Right cardiac atrium (tissue), 5 donors: ENCODE data around the gene ASCL5. TPM values are rescaled to one million over a fixed set of nuclear protein-coding genes. Genes with fewer than 3 reads are reported as not detected.

Source experiments
- ATAC-seq, 2 donors: fragments of 200-7000 bp; cut with Tn5 transposase; one replicate each; pipeline versions ENCODE4 v1.8.0 to v1.9.1; 2020; ENCODE audit warnings: moderate library complexity in 2 of 2, mild to moderate bottlenecking in 1 of 2
- DNase-seq, 3 donors: peaks; one replicate each; pipeline ENCODE4 v3.0.0-alpha.2; 2020
- H3K27ac ChIP-seq: one replicate; pipeline ENCODE4 v1.5.1; 2013; ENCODE audit warnings: mild to moderate bottlenecking, low read length, control low read depth, moderate library complexity
- H3K27me3 ChIP-seq: one replicate; pipeline ENCODE4 v1.6.1; 2013; ENCODE audit not compliant: control insufficient read depth, insufficient read depth
- H3K4me1 ChIP-seq: one replicate; pipeline ENCODE4 v1.6.1; 2013; ENCODE audit warnings: low read length; ENCODE audit not compliant: control insufficient read depth, insufficient read depth
- H3K4me3 ChIP-seq: one replicate; pipeline ENCODE4 v1.5.1; 2013; ENCODE audit warnings: low read length, control low read depth
- H3K9me3 ChIP-seq: one replicate; pipeline ENCODE4 v1.6.1; 2013; ENCODE audit warnings: low read length; ENCODE audit not compliant: control insufficient read depth
- WGBS: extraction: QIAGEN DNeasy Blood & Tissue Kit; methylation state at CpG from one replicate; pipeline ENCODE4 v1.1.7; 2013; 5-methylcytosine and 5-hydroxymethylcytosine counted together
- intact Hi-C, 4 donors: fragments of 100-400 bp; cut with DNase I; formaldehyde crosslinking; loops; one replicate each; pipeline versions ENCODE4 v1.11.0 to v1.14.0; 2022 to 2023
- polyA plus RNA-seq: library from polyadenylated mRNA; stranded (reverse); fragments of 200-250 nt; gene quantifications from one replicate; pipeline ENCODE4 v1.2.3, GENCODE V29; 2013
- total RNA-seq, 4 donors: library from RNA; stranded (reverse); fragmentation: NEBNext Ultra II Directional; extraction: Animal tissue kit (Norgen Biotek cat#: 25700); gene quantifications; one replicate each; pipeline ENCODE4 v1.2.1, GENCODE V29; 2021
- donor health status: healthy with polysubstance abuse.
- donor health status: DM: no; HTN: yes; CAD: no.
- donor health status: DM: no; HTN: no; CAD: no.
- donor health status: DM: no; HTN: yes; CAD: no; lungs with severe emphysema.
- donor health status: DM: yes; HTN: yes; CAD: no.

Gene ASCL5
- total and polyA plus RNA-seq, 5 donors = not detected

DNA sequence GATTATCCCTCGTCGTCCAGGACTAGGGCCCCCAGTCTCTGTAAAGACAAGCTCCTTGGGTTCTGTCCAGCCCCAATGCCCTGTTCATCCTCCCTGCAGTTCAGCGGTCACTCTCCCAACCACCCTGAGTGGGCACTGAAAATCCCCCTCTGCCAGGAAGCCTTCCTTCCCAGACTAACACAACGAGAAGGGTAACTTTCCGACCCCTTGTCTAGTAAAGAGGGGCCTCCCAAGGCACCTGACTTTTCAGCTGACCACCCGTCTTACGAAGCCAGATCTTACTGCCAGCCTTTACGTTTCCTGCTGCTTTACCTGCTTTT is 13.9 kb upstream of the ASCL5 start:
- Histone ChIP-seq H3K4me3 (no peak overlapping the region), H3K4me1 (peaks cover 2% of the 10 kb centered on the region), H3K27ac (no peak overlapping the region), H3K9me3 (no peaks in the 10 kb centered on the region), H3K27me3 (no peaks in the 10 kb centered on the region)
- 92% methylated on average over 8 of the region's 8 CpGs for WGBS
- intact Hi-C loops = no loop called here
- DNase-seq (peak in 1 of 3 donors; percentile 26), ATAC-seq (no peak)

DNA sequence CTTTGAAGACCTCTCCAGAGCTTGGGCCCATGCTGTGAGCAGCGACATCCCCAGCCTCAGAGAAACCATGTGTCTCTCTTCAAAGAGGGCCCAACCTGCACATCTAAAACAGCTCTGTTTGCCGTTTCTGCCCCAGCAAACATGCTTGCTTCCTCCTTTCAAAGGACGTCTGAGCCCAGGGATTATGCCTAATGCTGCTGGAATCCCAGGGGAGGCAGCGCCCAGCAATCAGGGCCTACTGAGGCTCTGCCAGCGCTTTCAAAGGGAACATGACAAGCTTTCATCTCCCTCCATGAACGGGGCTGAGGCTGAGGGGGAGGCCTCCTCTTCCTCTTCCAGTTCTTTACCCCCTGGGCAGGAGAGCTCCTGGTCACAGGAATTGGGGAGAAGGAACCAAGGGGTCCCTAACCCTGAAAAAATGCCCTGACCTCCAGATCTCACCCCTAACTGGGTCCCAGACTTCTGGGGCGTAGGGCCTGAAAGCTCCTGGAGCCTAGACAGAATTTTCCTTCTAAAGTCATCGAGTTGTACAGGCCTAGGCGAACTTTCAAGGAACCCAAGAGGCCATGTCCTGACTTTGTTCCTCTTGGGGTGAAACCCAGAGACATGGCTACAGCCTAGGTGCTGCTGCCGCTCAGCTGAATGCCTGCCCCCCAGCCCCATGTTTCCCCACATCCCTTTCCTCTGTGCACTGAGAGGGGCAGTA is 13.4 kb upstream of the ASCL5 start:
- ATAC-seq (no peak), DNase-seq (peak in 1 of 3 donors; percentile 7)
- intact Hi-C loops = no loop called here
- no peaks in the 10 kb centered on the region for H3K27me3 ChIP-seq
- no peaks in the 10 kb centered on the region for H3K9me3 ChIP-seq
- 85% methylated on average over 10 of the region's 10 CpGs for WGBS
- peaks cover 2% of the 10 kb centered on the region for H3K4me1 ChIP-seq
- H3K4me3 ChIP-seq = no peak overlapping the region
- H3K27ac ChIP-seq = no peak overlapping the region

DNA sequence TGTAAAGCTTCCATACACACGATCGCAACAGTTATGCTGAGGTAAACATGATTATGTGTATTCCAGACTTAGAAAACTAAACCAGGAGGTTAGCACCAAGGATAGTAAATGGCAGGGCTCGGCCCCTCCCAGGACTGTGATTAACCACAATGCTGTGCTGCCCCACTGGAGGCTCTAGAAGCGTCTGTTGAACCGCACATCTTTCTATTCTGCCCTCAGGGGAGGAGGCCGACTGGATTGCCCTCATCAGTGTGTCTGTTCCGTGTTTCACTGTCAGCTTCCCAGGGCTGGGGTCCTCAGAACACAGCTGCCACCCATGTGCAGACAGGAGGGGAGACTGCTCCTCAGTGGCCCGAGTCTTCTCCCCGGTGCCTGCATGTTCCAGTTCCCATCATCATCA is 12.8 kb upstream of the ASCL5 start:
- DNase-seq (peak in 1 of 3 donors; percentile 40), ATAC-seq (no peak)
- intact Hi-C loops = no loop called here
- Histone ChIP-seq H3K27me3 (no peaks in the 10 kb centered on the region), H3K9me3 (no peaks in the 10 kb centered on the region), H3K27ac (no peak overlapping the region), H3K4me3 (no peak overlapping the region), H3K4me1 (peaks cover 2% of the 10 kb centered on the region)
- WGBS = 95% methylated on average over 9 of the region's 9 CpGs

DNA sequence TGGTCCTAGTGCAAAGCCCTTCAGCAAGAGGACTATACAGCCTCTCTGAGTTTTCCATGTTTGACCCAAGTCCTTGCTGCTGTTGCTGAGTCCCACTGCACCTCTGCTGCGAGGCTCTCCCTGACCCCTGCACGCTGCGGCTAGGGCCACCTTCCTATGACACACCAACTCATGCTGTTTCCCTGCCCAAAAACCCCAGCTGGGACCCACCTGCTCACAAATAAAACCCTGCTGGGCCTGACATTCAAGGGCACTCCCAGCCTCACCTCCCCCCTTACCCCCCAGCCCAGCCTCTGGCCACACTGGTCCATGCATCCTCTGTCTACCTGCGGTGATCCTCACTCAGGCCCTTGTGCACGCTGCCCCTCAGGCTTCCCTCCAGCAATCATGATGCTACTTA is 12.3 kb upstream of the ASCL5 start:
- H3K9me3 ChIP-seq = no peaks in the 10 kb centered on the region
- ATAC-seq = no peak

DNA sequence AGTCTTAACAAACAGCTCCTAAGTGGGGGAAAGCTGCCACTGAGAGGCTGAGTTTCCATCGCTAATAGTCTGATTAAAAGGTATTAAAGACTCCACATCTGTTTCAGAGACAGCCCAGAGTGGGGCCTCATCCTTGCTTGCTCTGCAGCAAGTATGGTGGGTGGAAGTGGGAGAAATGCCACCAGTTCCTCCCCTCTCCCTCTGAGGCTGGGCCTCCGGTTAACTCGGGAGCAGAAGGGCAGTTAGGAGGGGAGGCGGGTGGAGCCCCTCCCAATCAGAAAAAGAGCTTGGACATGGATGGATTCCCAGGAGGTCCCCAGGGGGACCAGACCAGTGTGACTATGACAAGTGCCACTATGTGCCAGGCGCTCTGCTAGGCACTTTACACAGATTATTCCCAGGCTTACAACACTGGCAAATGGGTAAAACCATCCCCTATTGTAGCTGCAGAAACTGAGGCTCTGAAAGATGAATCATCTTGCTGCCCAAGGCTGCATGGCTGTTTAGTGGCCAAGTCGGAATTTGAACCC is 11.4 kb upstream of the ASCL5 start:
- Histone ChIP-seq H3K4me3 (no peak overlapping the region), H3K4me1 (peaks cover 2% of the 10 kb centered on the region), H3K27me3 (no peaks in the 10 kb centered on the region), H3K27ac (no peak overlapping the region), H3K9me3 (no peaks in the 10 kb centered on the region)
- peak in 1 of 3 donors; percentile 59 for DNase-seq
- WGBS = 70% methylated on average over 6 of the region's 6 CpGs
- no peak for ATAC-seq
- intact Hi-C loops = no loop called here

More for the DNA sequence above, 12.3 kb upstream of the ASCL5 start:
- Histone ChIP-seq H3K27ac (no peak overlapping the region), H3K4me1 (peaks cover 2% of the 10 kb centered on the region), H3K4me3 (no peak overlapping the region), H3K27me3 (no peaks in the 10 kb centered on the region)
- intact Hi-C loops = no loop called here
- peak in 1 of 3 donors; percentile 9 for DNase-seq
- WGBS = 96% methylated on average over 5 of the region's 5 CpGs

DNA sequence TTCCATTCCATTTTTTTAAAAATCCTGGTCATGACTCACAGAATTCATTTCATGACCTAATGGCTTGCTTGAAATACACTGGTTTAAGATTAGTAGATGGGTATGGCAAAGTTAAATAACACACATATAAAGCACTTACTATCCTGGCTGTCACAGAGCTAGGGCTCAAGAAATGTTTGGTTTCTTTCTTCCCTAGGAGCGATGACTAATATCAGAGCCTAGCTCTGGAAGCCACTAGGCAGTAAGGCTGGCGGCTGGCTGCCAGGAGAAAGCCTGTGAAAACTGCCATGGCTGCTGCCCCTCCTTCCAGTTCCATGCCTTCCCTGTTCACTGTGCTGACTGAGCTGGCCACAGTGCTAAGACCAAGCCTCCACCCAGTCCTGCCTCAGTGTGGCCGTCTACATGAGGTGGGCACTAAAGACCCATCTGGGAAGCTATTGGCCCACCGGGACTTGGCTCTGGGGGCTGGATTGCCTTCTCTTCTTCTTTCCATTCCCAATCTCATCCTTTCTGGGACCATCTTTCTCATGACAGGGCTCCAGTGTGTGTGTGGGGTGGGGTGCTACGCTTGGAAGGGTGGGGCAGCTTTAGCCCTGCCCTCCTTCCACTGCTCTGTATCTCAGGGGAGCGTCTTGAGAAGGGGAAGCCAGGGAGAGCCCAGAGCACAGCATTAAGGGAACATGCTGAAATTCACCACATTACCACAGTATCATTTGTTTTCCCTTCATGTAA is 10.8 kb upstream of the ASCL5 start:
- no peaks in the 10 kb centered on the region for H3K9me3 ChIP-seq
- peak; percentile 81 to 84 for ATAC-seq
- H3K4me1 ChIP-seq = peaks cover 2% of the 10 kb centered on the region
- intact Hi-C loops = no loop called here
- H3K27ac ChIP-seq = peak overlapping the region; percentile 20
- 62% methylated on average over 6 of the region's 6 CpGs for WGBS
- H3K27me3 ChIP-seq = no peaks in the 10 kb centered on the region
- DNase-seq = peak; percentile 87 to 95 (median 90)
- no peak overlapping the region for H3K4me3 ChIP-seq

DNA sequence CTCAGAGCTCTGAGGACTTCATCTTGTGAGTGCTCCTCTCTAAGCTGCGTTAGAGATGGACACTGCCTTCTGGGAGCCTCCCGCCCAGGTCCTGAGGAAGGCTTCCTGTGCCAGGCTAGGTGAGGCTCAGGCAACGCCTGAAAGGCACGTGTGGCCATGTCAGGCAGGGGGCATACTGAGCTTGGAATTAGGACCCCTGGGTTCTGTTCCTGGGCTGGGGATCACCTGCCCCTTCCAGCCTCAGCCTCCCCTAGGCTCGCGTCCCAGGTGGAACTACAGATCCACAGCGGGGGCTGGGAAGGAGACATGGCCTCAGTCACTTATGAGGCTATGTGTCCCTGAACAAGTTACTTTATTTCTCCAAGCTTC is 10.0 kb upstream of the ASCL5 start:
- DNase-seq = peak in 1 of 3 donors; percentile 20
- WGBS = 95% methylated on average over 7 of the region's 7 CpGs
- Histone ChIP-seq H3K27ac (no peak overlapping the region), H3K27me3 (no peaks in the 10 kb centered on the region), H3K9me3 (no peaks in the 10 kb centered on the region), H3K4me1 (peaks cover 2% of the 10 kb centered on the region), H3K4me3 (no peak overlapping the region)
- intact Hi-C loops = no loop called here
- no peak for ATAC-seq

DNA sequence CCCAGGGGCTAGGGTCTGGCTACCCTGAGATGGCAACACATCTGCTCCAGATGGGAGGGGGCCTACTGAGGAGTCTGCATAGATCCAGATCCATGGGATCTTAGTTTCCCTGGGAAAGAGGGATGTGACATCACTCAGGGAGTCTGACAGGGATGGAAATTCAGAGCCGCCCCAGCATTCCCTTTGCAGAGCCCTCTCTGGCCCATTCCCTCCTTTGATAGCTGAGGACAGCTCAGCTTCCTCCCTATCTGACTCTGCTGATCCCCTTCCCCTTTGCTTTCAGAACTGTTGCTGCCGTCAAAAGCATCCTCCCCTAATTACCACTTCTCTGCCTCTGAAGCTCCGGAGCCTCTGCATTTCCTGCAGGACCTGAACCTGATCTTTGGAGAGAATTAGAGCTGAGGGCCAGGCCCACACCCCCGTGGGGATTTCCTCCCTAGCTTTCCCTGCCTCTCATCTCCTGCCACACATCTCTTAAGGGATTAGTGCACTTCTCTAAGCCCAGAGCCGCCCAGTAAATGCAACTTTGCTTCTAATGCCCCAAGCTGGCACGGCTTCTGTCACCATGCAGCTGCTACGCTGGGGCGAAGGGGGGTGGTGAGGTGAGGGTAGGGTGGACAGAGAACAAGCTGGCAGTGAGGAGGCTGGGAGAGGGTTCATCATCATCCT is 9.5 kb upstream of the ASCL5 start:
- WGBS = 82% methylated on average over 8 of the region's 8 CpGs
- no peaks in the 10 kb centered on the region for H3K27me3 ChIP-seq
- intact Hi-C loops = no loop called here
- no peak overlapping the region for H3K27ac ChIP-seq
- no peak for ATAC-seq
- H3K4me1 ChIP-seq = no peaks in the 10 kb centered on the region
- no peak overlapping the region for H3K4me3 ChIP-seq
- peak in 1 of 3 donors; percentile 29 for DNase-seq
- no peaks in the 10 kb centered on the region for H3K9me3 ChIP-seq

DNA sequence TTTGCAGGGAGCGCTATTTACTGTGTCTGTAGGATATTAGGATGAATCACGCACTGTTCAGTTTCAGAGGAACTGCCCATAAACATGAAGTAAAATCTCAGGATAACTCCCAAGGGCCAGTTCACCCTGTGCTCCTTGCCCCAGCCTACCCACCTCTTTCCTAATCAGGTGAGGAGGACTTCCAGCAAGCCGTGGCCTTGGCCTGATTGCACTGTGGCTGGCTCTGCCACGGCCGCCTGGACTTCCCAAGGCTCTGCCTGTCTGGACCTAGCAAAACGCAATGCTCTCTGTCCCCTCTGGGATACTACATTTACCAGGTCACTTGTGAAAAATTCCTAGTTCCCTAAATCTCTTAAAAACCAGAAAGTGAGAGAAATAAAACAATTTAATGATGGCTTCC is 7.4 kb upstream of the ASCL5 start:
- Histone ChIP-seq H3K4me3 (no peak overlapping the region), H3K4me1 (no peaks in the 10 kb centered on the region)
- intact Hi-C loops = no loop called here

DNA sequence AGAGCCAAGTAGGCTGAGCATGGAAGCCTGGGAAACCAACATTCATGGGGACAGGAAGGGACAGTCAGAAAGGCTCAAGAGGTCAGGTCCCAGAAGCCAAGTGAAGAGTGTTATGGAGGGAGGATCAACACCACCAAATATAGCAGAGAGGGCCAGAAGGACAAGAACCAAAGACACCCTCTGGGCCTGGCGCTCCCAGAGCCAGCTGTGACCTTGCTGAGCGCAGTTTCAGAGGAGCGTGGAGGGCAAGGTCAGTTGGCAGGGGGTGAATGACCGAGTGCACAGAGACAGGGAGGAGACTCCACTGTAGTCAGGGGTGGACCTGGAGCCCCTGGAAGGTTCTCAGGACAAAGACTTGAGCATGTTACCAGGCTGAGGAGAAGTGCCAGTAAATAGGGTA is 4.4 kb upstream of the ASCL5 start:
- intact Hi-C loops = no loop called here
- Histone ChIP-seq H3K27ac (no peak overlapping the region), H3K4me1 (no peaks in the 10 kb centered on the region), H3K9me3 (no peaks in the 10 kb centered on the region), H3K27me3 (no peaks in the 10 kb centered on the region), H3K4me3 (no peak overlapping the region)
- DNase-seq = peak in 1 of 3 donors; percentile 41
- WGBS = 66% methylated on average over 4 of the region's 4 CpGs
- no peak for ATAC-seq

More for the DNA sequence above, 7.4 kb upstream of the ASCL5 start:
- DNase-seq = peak in 1 of 3 donors; percentile 10
- no peak for ATAC-seq
- Histone ChIP-seq H3K27me3 (no peaks in the 10 kb centered on the region), H3K9me3 (no peaks in the 10 kb centered on the region), H3K27ac (no peak overlapping the region)
- 90% methylated on average over 6 of the region's 6 CpGs for WGBS

DNA sequence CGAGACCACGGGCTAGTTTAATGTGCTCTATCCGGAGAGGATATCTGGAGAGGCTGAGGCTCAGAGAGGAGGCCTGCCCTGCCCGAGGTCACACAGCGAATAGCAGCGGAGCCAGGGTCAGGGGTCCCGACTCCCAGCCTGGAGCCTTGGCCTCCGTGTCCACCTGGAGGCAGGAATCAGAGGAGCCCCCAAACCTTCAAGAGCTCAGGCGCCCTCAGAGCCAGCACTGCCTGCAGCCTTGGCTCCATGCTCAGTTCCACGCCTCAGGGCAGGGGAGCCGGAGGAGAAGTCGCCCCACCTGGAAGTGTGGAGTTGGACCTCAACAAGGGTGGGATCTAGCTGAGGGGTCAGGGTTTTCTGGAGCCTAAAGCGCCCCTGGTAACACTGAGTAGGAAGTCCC is 2.0 kb upstream of the ASCL5 start:
- Histone ChIP-seq H3K4me3 (no peak overlapping the region), H3K27me3 (no peaks in the 10 kb centered on the region), H3K9me3 (no peaks in the 10 kb centered on the region), H3K4me1 (no peaks in the 10 kb centered on the region), H3K27ac (no peak overlapping the region)
- DNase-seq (peak in 1 of 3 donors; percentile 19), ATAC-seq (no peak)
- WGBS = 95% methylated on average over 13 of the region's 13 CpGs
- intact Hi-C loops = no loop called here
